ENCODE measurements around the gene SNX1. TPM values are rescaled to one million over a fixed set of nuclear protein-coding genes. Genes with fewer than 3 reads are reported as not detected.
"Not testable (repeated sequence)": the region's sequence is repeated elsewhere in the genome, so short reads cannot be mapped to it uniquely, and the experiment has no call there.

The SNX1 gene
- total RNA-seq, 1 donor from 2014 or later = 33.8 TPM

- TF ChIP-seq CTCF (IDR thresholded peaks at IDR 0.05) = no peak
- Histone ChIP-seq H3K27ac (no peak overlapping the region), H3K4me1 (peaks cover 0 to 10% of the 10 kb centered on the region in 2 donors), H3K9me3 (no peaks in the 10 kb centered on the region), H3K27me3 (no peaks in the 10 kb centered on the region), H3K4me3 (no peak overlapping the region), H3K36me3 (no peaks in the 10 kb centered on the region)
- no peak for DNase-seq (ENCODE audit: low spot score in 2 of 2)
- intact Hi-C loops (cut with DNase I) = no loop called here
Measured at GRCh38 chr15:64107337-64107736, 11.6 kb downstream of the SNX1 start.

GRCh38 chr15:64110108-64110701 lies 14.4 kb downstream of the SNX1 start:
- H3K36me3 ChIP-seq = peaks cover 15 to 28% of the 10 kb centered on the region in 2 donors
- H3K4me3 ChIP-seq; H3K27me3 ChIP-seq; H3K9me3 ChIP-seq; intact Hi-C loops (cut with DNase I); DNase-seq (ENCODE audit: low spot score in 2 of 2); H3K27ac ChIP-seq; H3K4me1 ChIP-seq: not testable (repeated sequence)

DNA sequence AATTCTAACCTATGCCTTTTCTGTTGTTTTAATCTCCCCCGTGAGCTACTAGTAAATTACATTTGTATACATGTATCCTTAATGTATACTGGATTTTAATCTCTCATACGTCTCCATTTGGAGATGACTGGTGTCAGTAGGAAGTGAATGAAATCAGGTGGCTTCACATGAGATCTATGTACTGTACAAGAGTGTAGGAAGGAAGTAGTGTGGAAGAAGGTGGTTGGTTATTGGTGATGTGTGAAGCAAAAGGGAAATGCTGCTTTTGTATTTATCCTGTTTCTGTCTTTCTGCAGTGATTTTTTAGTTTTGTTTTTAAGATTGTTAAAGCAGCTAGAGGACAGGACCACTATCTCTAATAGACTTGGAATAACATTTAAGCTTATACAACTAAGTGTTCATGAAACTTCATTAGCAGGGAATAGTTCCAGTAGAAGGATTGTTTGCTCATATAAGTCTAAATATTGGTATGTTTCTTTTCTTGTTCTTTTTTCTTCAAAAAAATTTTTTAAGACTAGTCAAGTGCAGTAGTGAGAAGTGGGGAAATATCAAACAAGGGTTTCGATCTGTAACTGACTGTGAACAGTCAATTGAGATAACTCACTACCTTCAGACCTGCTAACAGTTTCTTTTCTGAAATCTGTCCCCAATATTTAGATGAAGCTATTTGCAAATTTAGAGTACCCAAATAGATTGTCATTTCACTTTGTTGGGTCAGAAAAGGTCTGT lies 15.3 kb downstream of the SNX1 start:
- intact Hi-C loops (cut with DNase I) = no loop called here
- Histone ChIP-seq H3K4me1 (peaks cover 0 to 4% of the 10 kb centered on the region in 2 donors), H3K27me3 (no peaks in the 10 kb centered on the region), H3K27ac (no peak overlapping the region), H3K36me3 (peaks cover 24 to 37% of the 10 kb centered on the region in 2 donors), H3K4me3 (no peak overlapping the region), H3K9me3 (no peaks in the 10 kb centered on the region)
- DNase-seq (ENCODE audit: low spot score in 2 of 2) = no peak
- TF ChIP-seq CTCF (IDR thresholded peaks at IDR 0.05) = no peak

GRCh38 chr15:64111679-64112050 lies 15.9 kb downstream of the SNX1 start:
- no peak for DNase-seq (ENCODE audit: low spot score in 2 of 2)
- no peak overlapping the region for H3K4me3 ChIP-seq
- no peaks in the 10 kb centered on the region for H3K27me3 ChIP-seq
- no peaks in the 10 kb centered on the region for H3K9me3 ChIP-seq
- H3K36me3 ChIP-seq = peaks cover 30 to 43% of the 10 kb centered on the region in 2 donors
- H3K27ac ChIP-seq = no peak overlapping the region
- intact Hi-C loops (cut with DNase I) = no loop called here
- peaks cover 0 to 4% of the 10 kb centered on the region in 2 donors for H3K4me1 ChIP-seq
- TF ChIP-seq CTCF (IDR thresholded peaks at IDR 0.05) = no peak

DNA sequence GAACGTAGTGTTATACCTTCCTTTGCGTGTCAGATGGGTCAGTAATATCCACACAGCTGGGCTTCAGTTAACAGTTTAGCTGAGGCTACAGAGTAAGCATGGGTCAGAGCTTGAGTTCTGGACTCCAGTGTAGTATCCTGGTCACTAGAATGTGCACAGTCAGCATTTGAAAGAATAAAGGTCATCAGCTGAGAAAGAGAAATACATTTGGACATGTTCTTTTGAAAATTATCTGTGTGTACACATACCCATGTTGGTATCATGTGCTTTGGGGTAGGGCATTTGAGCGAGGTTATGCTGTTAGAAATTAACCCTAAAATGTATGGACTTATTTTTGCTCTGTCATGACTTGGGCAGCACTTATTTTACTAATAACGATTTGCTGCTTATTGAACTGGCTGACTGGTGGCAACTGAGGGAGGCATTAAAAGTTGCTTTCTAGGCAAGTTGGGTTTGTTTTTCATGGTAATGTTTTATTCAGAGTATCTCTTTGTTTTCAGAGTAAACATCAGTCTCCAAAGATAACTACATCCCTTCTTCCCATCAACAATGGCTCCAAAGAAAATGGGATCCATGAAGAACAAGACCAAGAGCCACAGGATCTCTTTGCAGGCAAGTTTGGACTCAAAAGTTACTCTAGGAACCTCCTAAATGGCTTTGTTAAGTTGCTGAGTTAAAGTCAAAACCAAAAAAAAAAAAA lies 16.4 kb downstream of the SNX1 start:
- intact Hi-C loops (cut with DNase I) = no loop called here
- H3K27ac ChIP-seq = peak overlapping the region in 1 of 2 donors; percentile 12

More for the DNA sequence above, 16.4 kb downstream of the SNX1 start:
- DNase-seq (ENCODE audit: low spot score in 2 of 2) = no peak
- Histone ChIP-seq H3K36me3 (peaks cover 35 to 48% of the 10 kb centered on the region in 2 donors), H3K4me1 (peaks cover 0 to 4% of the 10 kb centered on the region in 2 donors), H3K9me3 (no peaks in the 10 kb centered on the region), H3K4me3 (no peak overlapping the region), H3K27me3 (no peaks in the 10 kb centered on the region)
- TF ChIP-seq CTCF (IDR thresholded peaks at IDR 0.05) = no peak

Measured in ascending aorta (tissue), 2 donors.